Activated B cell treated with CpG ODN at 0.5 μM for 24 hours (primary cell): Measurements from ENCODE around the gene POLR1A. TPM values are rescaled to one million over a fixed set of nuclear protein-coding genes. Genes with fewer than 3 reads are reported as not detected.
A peak's percentile ranks its signal among the peaks of the same experiment; 100 is the strongest.

ENCODE experiments used
- ATAC-seq: fragments of 200-7000 bp; cut with Tn5 transposase; one replicate; pipeline ENCODE4 v1.10.0; 2021; ENCODE audit warnings: low read depth, mild to moderate bottlenecking, moderate library complexity
- CTCF ChIA-PET: fragments of 350-600 bp; sonication (Branson Sonifier 250); formaldehyde crosslinking; loops from one replicate; lab custom pipeline; 2021; ENCODE audit warnings: antibody characterized with exemption; lab: Charles Lee
- POLR2A ChIA-PET: fragments of 350-600 bp; sonication (Branson Sonifier 250); formaldehyde crosslinking; loops from one replicate; lab custom pipeline; 2021; ENCODE audit warnings: antibody characterized with exemption; lab: Charles Lee
- DNase-seq: peaks from one replicate; pipeline ENCODE4 v3.0.0; 2022
- H3K27ac Mint-ChIP-seq: one replicate; pipeline ENCODE4 v1.8.0; 2020; ENCODE audit warnings: mixed read lengths
- H3K27me3 Mint-ChIP-seq: one replicate; pipeline ENCODE4 v1.8.0; 2021; ENCODE audit warnings: mixed read lengths
- H3K36me3 Mint-ChIP-seq: one replicate; pipeline ENCODE4 v1.8.0; 2021; ENCODE audit warnings: low read depth, mixed read lengths
- H3K4me1 Mint-ChIP-seq: one replicate; pipeline ENCODE4 v1.8.0; 2021; ENCODE audit warnings: mixed read lengths
- H3K4me3 Mint-ChIP-seq: one replicate; pipeline ENCODE4 v1.8.0; 2020; ENCODE audit warnings: mild to moderate bottlenecking, mixed read lengths
- H3K9me3 Mint-ChIP-seq: one replicate; pipeline ENCODE4 v1.8.0; 2020; ENCODE audit warnings: mixed read lengths
- CTCF ChIP-seq: fragments of 200-600 bp; IDR thresholded peaks from one replicate; pipeline ENCODE4 v1.8.0; 2022; ENCODE audit warnings: antibody characterized with exemption, mild to moderate bottlenecking
- intact Hi-C: fragments of 100-400 bp; cut with micrococcal nuclease; formaldehyde crosslinking; loops from one replicate; pipeline ENCODE4 v1.15.1; 2024
- total RNA-seq: library from RNA; stranded (reverse); gene quantifications from 2 replicates; pipeline ENCODE4 v1.2.3, GENCODE V29; 2022

The POLR1A gene
- total RNA-seq, 1 donor from 2014 or later: 53.4 TPM

GRCh38 chr2:86045541-86045940, 60.1 kb downstream of the POLR1A start:
- no peak for TF ChIP-seq CTCF
- Mint-ChIP-seq H3K9me3 (no peaks in the 10 kb centered on the region), H3K4me1 (no peaks in the 10 kb centered on the region), H3K27ac (no peak overlapping the region), H3K36me3 (peaks cover 86% of the 10 kb centered on the region), H3K27me3 (no peaks in the 10 kb centered on the region), H3K4me3 (no peak overlapping the region)
- intact Hi-C loops: no loop called here
- ChIA-PET CTCF (interaction anchor here (0.8 to 1.5 kb wide), 2 partner anchors 9 to 11 kb away, joined by 3 read pairs; no protein-coding TSS in a partner anchor), POLR2A (interaction anchor here (0.6 kb wide), 1 partner anchor 76 kb away, joined by 3 read pairs; no protein-coding TSS in a partner anchor)
- ATAC-seq: no peak
- DNase-seq: no peak

- DNase-seq: no peak
- no peak overlapping the region for H3K27ac Mint-ChIP-seq
- no peak for TF ChIP-seq CTCF
- CTCF ChIA-PET: interaction anchor here (1.5 kb wide), 1 partner anchor 8 kb away, joined by 3 read pairs; no protein-coding TSS in a partner anchor
- no peaks in the 10 kb centered on the region for H3K9me3 Mint-ChIP-seq
- no peaks in the 10 kb centered on the region for H3K27me3 Mint-ChIP-seq
- peaks cover 88% of the 10 kb centered on the region for H3K36me3 Mint-ChIP-seq
- ATAC-seq: no peak
- intact Hi-C loops: no loop called here
- no peak overlapping the region for H3K4me3 Mint-ChIP-seq
- POLR2A ChIA-PET: interaction anchor here (0.5 kb wide), 1 partner anchor 194 kb away, joined by 3 read pairs; no protein-coding TSS in a partner anchor
- H3K4me1 Mint-ChIP-seq: peaks cover 5% of the 10 kb centered on the region
These were observed 61.1 kb downstream of the POLR1A start for GRCh38 chr2:86044614-86045013.

- Mint-ChIP-seq H3K27me3 (no peaks in the 10 kb centered on the region), H3K4me1 (peaks cover 11% of the 10 kb centered on the region), H3K27ac (no peak overlapping the region), H3K36me3 (peaks cover 83% of the 10 kb centered on the region), H3K9me3 (no peaks in the 10 kb centered on the region), H3K4me3 (no peak overlapping the region)
- CTCF ChIA-PET: no interaction called here
- DNase-seq (no peak), ATAC-seq (no peak)
- intact Hi-C loops: no loop called here
- POLR2A ChIA-PET: no interaction called here
- no peak for TF ChIP-seq CTCF
These were observed 61.6 kb downstream of the POLR1A start for GRCh38 chr2:86044045-86044444.

GRCh38 chr2:86042256-86043168, 63.2 kb downstream of the POLR1A start:
- peaks cover 87% of the 10 kb centered on the region for H3K36me3 Mint-ChIP-seq

More at GRCh38 chr2:86042256-86043168, 63.2 kb downstream of the POLR1A start:
- H3K27ac Mint-ChIP-seq: peak overlapping the region; percentile 15
- intact Hi-C loops: no loop called here
- H3K4me1 Mint-ChIP-seq: peaks cover 26% of the 10 kb centered on the region
- no peak for ATAC-seq
- no peaks in the 10 kb centered on the region for H3K9me3 Mint-ChIP-seq
- H3K27me3 Mint-ChIP-seq: no peaks in the 10 kb centered on the region
- no peak for DNase-seq
- ChIA-PET POLR2A (interaction anchor here (1.6 kb wide), 1 partner anchor 48 kb away, joined by 6 read pairs; no protein-coding TSS in a partner anchor), CTCF (interaction anchor here (1.5 to 2.2 kb wide), 2 partner anchors 155 to 215 kb away, joined by 3 to 9 read pairs; no protein-coding TSS in a partner anchor)
- no peak for TF ChIP-seq CTCF
- no peak overlapping the region for H3K4me3 Mint-ChIP-seq
